Left colon (tissue), 2 donors: ENCODE results near the gene TRIB2. TPM values are rescaled to one million over a fixed set of nuclear protein-coding genes. Genes with fewer than 3 reads are reported as not detected.

Experiments used
- ATAC-seq: fragments of 200-7000 bp; cut with Tn5 transposase; one replicate; pipeline ENCODE4 v1.9.1; 2020; ENCODE audit warnings: mild to moderate bottlenecking, moderate library complexity
- DNase-seq, 2 donors: peaks; one replicate each; pipeline ENCODE4 v3.0.0-alpha.2; 2020
- intact Hi-C, 2 donors: fragments of 100-400 bp; cut with DNase I in 1 of 2; cut with micrococcal nuclease in 1 of 2; formaldehyde crosslinking; loops; one replicate each; pipeline versions ENCODE4 v1.11.2 to v1.14.0; 2022; cut with DNase I, micrococcal nuclease
- total RNA-seq, 2 donors: library from RNA; stranded (reverse); fragmentation: NEBNext Ultra II Directional; extraction: Animal tissue kit (Norgen Biotek cat#: 25700); gene quantifications; one replicate each; pipeline ENCODE4 v1.2.1, GENCODE V29; 2021
- donor health status: DM: no; HTN: no; CAD: no.
- donor health status: DM: yes; HTN: yes; CAD: no.

Gene TRIB2
- total RNA-seq, 2 donors from 2014 or later = 3.4 to 7.8 TPM

DNA sequence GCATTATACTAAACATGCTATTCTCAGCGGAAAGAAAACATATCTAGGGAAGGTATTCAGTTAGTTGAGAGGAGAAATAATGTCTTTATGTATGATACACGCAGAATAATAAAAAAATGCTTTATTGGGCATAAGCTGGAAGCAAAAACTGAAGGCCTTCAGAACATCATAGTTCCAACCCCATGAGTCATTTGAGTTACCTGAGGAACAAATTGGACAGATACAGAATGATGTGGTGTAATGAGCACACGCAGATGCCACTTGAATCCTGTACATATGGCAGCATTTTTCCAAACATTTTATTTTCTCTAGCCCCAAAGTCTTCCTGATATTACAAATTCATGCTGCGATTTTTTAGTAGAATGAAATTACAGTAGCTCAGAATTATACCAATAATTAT, 23.2 kb upstream of the TRIB2 start:
- intact Hi-C loops = no loop called here
- ATAC-seq (no peak), DNase-seq (no peak)

DNA sequence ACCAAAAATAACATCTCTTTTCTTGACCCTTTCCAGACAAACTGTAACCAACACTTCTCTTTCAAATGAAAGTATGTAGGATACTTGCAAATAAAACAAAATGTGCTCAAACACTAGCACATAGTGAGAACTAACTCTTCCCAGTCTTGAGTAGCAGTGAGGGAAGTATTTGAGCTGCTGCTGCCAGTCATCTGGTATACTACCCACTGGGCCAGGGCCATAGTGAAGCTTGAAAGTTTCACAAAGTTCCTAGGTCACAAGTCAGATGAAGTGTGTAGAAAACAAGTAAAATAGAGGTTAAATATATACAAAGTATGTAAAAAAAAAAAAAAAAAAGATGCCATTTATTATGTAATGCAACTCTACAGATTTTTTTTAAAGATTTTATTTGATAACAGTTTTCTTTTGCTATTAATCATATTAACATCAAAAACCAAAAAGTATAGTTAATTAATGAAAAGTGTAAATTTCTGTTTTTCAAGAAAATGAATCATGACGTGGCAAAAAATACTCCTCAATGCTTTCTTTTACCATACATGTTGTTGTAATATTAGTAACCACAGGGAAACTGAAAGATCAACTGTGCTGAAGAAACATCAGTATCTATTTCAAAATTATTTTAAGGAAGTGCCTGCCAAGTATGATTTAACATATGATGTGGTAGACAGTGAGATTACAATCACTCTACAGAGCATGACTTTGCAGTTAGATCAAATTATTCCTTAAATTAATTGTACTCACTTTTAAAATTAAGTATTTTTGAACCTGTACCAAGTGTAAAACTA, 21.6 kb upstream of the TRIB2 start:
- no peak for DNase-seq
- intact Hi-C loops = no loop called here
- no peak for ATAC-seq

DNA sequence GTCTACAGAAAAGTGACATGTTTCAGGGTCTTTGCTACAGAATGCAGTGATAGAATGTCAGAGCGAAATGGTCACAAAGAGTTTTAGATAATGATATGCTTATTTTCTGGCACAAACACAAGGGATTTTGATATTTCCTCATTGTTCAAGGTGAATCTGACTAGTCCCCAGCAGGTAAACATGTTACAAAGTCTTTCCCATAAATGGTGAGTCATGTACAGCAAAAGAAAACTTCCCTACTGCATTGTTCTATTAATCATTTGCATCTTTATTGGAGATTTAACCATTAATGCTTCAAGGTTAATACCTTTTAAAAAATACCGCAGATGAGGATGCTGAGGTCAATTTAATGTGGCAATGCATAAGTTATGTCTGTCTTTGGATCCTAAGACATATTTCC, 19.1 kb upstream of the TRIB2 start:
- intact Hi-C loops = no loop called here
- DNase-seq = no peak
- no peak for ATAC-seq

DNA sequence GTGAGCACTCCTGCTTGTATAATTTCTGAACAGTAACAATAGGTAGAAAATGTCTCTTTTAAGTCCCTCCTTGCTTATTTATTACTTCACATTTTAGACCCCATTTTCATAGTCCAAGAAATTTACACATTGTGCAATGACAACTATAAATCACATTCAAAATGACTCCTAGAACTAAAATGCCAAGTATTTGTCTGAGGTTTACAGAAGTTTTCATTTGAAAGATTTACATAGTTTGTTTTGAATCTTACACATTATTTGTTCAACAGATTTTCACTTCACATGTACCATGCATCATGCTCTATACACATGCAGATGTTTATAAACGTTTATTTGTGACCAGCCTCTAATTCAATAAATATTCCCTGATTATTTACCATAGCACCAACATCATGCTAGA, 15.7 kb upstream of the TRIB2 start:
- intact Hi-C loops = no loop called here
- no peak for DNase-seq
- ATAC-seq = no peak

DNA sequence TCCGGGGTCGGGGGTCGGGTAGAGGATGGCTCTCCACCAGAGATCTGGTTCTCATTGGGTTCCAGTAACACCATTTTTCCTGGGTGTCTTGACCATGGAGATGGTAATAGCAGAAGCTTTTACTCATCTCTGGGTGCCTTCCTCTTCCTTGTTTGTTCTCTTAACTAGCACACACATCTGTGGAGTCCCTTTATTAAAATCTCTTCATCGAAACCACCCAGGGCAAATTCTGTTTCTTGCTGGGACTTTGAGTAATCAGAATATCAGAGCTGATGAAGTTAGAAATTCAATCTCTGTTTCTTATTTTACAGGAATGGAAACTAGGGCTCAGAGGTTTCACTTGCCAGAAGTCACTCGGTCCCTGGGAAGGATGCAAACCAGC, 15.0 kb upstream of the TRIB2 start:
- intact Hi-C loops = no loop called here
- DNase-seq (no peak), ATAC-seq (no peak)

DNA sequence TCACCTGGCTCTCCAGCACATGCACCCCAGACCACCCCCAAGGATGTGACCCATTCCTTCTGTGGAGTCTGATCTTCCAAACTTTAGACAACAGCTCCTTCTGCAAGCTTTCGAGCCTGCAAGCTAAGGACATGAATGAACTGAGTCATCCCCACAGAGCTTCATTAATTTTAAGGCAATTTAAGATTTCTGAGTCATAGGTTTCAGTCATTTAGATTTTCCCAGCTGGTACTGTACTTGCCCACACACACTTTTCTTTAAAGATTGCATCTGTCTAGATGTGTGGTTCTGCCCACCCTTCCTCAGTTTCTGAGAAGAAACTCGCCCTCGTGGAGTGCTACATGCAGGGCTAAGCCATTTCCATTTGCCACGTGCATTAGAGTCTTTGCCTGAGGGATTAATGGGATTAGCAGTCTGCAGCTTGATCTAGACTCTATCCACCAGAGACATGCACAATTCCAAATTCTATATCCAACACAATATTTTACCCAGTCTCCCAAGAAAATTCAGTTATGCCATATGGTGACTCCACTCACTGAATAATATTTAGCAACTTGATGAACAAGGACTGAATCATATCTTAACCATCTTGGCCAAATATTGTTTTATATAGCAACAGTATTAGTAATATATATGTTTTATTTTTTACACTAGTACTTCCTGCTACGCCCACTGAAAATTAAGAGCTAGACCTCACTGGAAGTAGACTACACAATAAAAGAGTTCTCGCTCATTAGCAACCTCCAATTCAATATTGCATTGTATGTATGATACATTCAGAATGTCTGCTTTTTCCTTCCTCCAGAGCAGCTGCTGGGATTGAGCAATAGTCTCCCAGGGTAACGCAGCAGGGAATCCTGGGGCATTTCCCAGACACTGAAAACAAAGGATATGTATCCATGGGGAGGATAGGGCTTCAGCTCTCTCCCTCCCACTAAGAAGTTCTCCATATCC, 14.3 kb upstream of the TRIB2 start:
- DNase-seq = no peak
- ATAC-seq = no peak

DNA sequence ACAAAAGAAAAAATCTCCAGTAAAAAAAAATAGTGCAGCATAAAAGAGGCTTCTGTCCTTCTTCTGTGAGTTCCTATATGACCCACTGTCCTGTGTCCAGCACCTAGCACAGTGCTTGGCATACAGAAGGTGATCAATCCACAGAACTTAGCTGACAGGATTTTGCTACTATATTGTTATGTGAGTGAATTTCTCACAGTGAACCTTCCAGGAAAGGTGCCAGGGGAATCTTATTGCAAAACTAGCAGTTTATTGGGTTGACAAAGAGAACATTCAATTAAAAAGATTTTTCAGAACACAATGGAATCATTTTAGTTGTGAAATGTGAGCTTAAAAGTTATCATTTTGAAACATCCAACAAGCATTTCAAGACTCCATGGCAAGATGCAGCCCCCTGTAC, 12.4 kb upstream of the TRIB2 start:
- ATAC-seq (no peak), DNase-seq (no peak)
- intact Hi-C loops = no loop called here

More for the DNA sequence above, 14.3 kb upstream of the TRIB2 start:
- intact Hi-C loops = no loop called here

DNA sequence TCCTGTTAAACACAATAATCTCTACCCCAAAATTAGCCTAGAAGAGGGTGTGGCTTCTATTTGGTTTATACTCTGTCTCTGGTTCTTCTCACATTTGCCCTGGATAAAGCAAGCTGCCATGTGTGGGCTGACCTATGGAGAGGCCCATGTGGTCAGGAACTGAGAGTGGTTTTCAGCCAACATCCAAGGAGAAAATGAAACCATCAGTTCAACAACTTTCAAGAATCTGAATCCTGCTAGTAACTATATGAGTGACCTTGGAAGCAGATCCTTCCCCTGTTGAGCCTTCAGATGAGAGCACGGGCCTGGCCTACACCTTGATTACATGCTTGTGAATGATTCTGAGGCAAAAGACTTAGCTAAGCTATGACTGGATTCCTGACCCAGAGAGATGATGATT, 11.5 kb upstream of the TRIB2 start:
- DNase-seq = no peak
- intact Hi-C loops = no loop called here
- ATAC-seq = no peak

DNA sequence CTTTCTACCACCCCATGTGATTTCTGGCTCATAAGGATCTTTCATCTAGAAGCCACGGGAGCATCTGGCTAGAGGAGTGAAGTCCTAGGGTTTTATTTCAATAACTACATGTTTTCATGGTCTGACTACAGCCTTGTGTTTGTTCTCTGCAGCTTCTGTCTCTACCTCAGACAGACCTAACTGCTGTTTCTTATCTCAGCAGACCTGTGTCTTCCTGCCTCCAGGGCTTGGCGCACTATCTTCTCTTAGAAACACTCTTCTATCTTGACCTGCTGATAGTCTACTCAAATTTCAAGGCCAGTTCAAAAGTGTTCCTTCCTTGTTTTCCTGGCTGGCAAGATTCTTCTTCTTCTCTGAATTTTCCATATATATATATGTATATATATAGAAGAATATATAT, 11.0 kb upstream of the TRIB2 start:
- no peak for DNase-seq

DNA sequence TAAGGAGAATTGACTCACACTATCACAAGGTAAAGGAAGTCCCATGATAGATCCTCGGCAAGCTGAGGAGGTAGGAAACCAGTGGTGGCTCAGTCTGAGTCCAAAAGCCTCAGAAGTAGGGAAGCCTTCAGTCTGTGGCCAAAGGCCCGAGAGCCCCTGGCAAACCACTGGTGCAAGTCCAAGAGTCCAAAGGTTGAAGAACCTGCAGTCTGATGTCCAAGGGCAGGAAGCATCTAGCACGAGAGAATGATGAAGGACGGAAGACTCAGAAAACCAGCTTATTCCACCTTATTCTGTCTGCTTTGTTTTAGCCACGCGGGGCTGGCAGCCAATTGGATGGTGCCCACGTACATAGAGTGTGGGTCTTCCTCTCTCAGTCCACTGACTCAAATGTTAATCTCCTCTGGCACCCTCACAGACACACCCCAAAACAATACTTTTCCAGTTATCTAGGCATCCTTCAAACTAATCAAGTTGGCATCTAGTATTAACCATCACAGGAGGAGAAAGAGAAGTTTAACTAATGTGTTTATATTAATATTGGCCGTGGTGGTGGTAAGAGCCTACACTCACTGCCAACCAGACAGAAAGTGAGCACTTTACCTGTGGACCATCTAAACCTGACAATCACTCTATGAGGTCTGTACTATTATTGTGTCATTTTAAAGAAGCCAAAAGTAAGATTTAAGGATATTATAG, 8.1 kb upstream of the TRIB2 start:
- DNase-seq (no peak), ATAC-seq (no peak)
- intact Hi-C loops = no loop called here

More for the DNA sequence above, 11.0 kb upstream of the TRIB2 start:
- ATAC-seq = no peak
- intact Hi-C loops = no loop called here

DNA sequence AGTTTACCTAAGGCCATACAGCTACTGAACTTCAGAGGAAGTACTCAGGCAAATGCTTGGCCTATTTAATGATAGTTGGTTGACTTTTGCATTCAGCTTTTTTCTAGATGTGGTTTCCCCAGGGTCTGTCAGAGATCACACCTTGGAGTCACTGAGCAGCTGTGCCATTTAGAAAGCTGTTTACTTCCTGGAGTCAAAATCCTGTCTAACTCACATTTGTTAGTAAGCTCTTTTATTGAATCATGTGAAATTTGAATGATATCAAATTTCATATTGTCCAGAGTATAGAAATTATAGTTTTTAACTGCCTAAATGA, 7.6 kb upstream of the TRIB2 start:
- DNase-seq = no peak
- intact Hi-C loops = no loop called here
- ATAC-seq = no peak

DNA sequence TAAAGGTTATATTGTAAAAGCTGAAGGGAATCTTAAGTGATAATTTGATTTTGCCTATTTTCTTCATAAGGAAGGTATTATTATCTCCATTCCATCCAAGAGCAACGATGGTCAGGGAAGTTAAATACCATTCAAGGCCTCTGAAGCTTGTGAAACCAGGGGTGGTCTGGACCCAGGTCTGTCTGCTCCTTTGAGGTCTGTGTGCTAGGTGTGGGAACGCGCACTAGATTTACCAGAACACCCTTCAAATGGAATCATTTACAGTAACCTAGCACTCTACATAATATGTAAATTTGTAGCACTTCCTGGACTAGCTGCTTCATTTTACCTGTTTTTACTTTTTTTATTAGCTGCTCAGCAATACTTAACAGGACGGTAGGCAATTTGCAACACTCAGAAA, 6.4 kb upstream of the TRIB2 start:
- DNase-seq = no peak
- ATAC-seq = no peak
- intact Hi-C loops = loop anchor here in 1 of 2 donors (10.0 kb wide), 2 partner anchors 156 to 846 kb away; no protein-coding TSS in a partner anchor

DNA sequence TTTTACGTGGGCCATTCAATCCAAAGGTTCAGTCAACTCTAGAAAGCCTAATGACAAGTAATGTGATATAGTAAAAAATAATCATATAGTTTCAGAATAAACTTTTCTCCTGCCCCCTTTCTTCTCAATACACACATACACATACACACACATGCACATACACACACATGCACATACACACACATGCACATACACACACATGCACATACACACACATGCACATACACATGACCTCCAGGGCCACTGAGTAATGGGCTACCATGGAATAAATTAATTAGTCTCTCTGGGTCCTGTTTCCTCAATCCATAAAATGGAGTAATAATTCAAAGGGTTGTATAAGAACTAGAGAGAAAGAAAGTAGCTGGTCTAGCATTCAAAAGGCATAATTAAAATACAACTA, 5.4 kb upstream of the TRIB2 start:
- no peak for ATAC-seq

DNA sequence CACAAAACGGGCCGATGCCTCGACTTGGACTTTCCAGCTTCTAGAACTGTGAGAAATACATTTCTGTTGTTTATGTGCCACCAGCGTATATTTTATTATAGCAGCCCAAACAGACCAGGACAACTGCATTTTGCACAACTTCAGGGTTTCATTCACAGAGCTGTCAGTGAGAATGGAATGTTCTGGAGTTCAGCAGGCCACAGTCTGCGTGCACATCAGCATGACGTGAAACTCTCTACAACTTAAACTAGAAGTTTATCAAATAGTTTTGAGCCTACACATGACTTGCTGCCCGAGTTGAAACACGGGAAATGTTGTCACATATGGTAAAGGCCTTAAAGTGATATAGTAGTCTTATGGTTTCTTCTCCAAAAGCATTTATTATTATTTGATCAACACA, 3.9 kb upstream of the TRIB2 start:
- intact Hi-C loops = loop anchor here in 1 of 2 donors (10.0 kb wide), 2 partner anchors 158 to 848 kb away; no protein-coding TSS in a partner anchor
- no peak for DNase-seq
- no peak for ATAC-seq

More for the DNA sequence above, 5.4 kb upstream of the TRIB2 start:
- intact Hi-C loops = loop anchor here in 1 of 2 donors (10.0 kb wide), 2 partner anchors 157 to 847 kb away; no protein-coding TSS in a partner anchor
- DNase-seq = no peak

DNA sequence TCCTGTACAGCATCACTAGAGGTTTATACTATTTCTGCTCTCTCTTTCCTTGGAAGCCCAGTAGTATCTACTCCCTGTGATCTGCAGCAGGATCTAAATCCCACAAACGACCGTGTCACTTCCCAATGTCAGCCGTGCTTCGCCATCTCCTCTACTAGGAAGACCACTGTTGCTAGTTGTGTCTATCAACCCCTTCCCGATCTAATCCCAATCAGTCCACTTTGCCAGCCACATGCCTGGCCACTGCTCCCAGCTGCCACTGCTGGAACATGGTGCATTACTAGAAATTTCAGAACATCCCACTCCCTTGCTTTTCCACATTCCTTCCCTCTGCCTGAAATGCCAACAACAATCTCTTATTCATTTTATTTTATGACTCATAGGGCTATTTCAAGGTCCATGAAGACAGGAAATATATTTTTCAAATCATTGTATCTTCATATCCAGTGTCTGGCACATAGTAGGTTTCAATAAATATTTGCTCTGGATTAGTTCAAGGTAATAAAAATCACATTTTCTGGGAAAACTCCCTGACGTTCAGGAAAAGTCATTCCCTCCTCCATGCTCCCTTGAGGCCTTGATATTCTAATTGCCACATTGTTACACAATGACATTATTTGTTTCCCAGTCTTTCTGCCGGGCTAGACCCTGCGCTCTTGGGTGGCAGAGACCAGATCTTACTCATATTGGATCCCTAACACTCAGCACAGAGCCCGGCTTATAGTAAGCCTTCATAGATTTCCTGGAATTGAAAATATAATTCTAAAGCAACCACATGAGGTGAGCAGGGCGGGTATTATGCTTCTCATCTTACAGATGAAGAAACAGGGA, 2.1 kb upstream of the TRIB2 start:
- ATAC-seq (no peak), DNase-seq (no peak)
- intact Hi-C loops = loop anchor here in 1 of 2 donors (10.0 kb wide), 2 partner anchors 160 to 850 kb away; no protein-coding TSS in a partner anchor

DNA sequence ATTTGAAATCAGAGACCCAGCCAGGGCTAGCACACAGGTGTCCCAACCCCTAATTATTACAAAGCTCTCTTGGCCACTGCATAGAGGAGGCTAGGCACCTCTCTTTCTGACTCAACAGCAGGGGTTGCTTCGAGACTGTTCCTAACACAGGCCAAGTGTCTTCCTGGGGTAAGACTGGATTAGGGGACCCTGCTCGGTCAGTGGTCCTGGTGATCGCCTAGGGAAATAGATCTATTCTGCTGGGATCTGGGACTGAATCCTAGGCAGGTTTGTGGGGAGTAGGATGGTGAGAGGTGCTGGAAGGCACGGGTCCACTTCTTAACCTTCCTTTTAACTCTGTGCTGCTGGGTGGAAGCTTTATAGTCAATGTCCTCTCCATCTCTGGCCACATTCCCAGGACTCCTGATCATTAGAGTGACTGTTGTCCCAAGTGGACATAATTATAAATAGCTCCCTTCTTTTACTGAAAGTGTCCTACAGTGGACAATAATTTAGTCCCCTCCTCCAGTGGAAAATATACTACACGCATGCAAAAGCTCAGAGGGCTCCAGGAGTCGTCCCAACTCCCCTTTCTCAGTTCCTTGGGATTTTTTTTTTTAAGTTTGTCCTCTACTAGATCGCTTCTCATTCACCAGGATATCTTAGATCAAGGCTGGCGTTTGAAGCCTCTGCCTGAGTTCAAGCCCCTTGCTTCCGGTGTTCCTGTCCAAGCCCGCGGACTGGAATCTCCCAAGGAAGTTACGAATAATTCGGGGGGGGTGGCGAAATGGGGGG, 1.3 kb upstream of the TRIB2 start:
- ATAC-seq (no peak), DNase-seq (no peak)
- intact Hi-C loops = loop anchor here in 1 of 2 donors (10.0 kb wide), 2 partner anchors 161 to 851 kb away; no protein-coding TSS in a partner anchor

DNA sequence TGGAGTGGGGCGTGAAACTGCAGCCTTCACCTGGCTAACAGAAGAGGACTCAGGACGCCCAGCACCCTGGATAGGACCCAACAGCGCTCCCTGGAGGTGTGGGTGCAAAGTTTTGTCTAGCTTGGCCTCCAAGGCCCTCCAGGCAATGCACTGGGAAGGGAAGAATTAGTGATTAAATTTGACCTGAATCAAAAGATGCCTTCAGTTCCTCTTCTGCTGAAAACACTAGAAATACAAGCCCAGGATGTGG, 779 bp upstream of the TRIB2 start:
- intact Hi-C loops = loop anchor here in 1 of 2 donors (10.0 kb wide), 2 partner anchors 161 to 851 kb away; no protein-coding TSS in a partner anchor
- ATAC-seq = peak; percentile 70
- peak; percentile 58 to 77 for DNase-seq
